ENCODE data around the gene ASGR1.

Gene ASGR1

GRCh38 chr17:7218758-7219157, 39.6 kb upstream of the ASGR1 start:
- ChIA-PET POLR2A (interaction anchor here (1.5 to 9.8 kb wide), 3 partner anchors 18 to 183 kb away, joined by 6 to 284 read pairs (median 7); partner anchors contain the start of genes DVL2, GABARAP, PHF23 and SLC16A13), CTCF (interaction anchor here (0.6 to 4.2 kb wide), 5 partner anchors 11 to 173 kb away, joined by 3 to 34 read pairs (median 5); partner anchors contain the start of genes GABARAP and PHF23)
- Histone ChIP-seq H3K36me3 (ENCODE audit: control insufficient read depth in 2 of 2, insufficient read depth in 1 of 2, low read length in 2 of 2) (peaks cover 7 to 29% of the 10 kb centered on the region in 2 experiments; a peak in 2 of 3 replicates), H3K27ac (ENCODE audit: extremely low read depth, low read depth, low read length) (no peak overlapping the region; the same call in 1 of the 2 replicates), H3K4me3 (ENCODE audit: low read depth, low read length) (no peak overlapping the region), H3K4me1 (ENCODE audit: control insufficient read depth, insufficient read depth, low read length) (peaks cover 8% of the 10 kb centered on the region), H3K9me3 (ENCODE audit: control insufficient read depth, insufficient read depth, low read depth, low read length) (no peaks in the 10 kb centered on the region)
- no peak for TF ChIP-seq KLF17 (tag by site-specific recombination; IDR thresholded peaks at IDR 0.05)
- TF ChIP-seq HOXA7 (CRISPR knock-in tag; IDR thresholded peaks at IDR 0.05; ENCODE audit: borderline replicate concordance) = no peak
- TF ChIP-seq ZNF426 (tag by site-specific recombination; IDR thresholded peaks at IDR 0.05) = no peak
- TF ChIP-seq ZNF544 (tag by site-specific recombination; IDR thresholded peaks at IDR 0.05) = no peak
- TF ChIP-seq ZBTB17 (tag by site-specific recombination; IDR thresholded peaks at IDR 0.05) = no peak
- TF ChIP-seq ZNF132 (tag by site-specific recombination; IDR thresholded peaks at IDR 0.05; ENCODE audit: borderline replicate concordance) = no peak
- TF ChIP-seq GLIS2 (tag by site-specific recombination; IDR thresholded peaks at IDR 0.05) = no peak
- TF ChIP-seq ZNF843 (tag by site-specific recombination; IDR thresholded peaks at IDR 0.05) = no peak
- TF ChIP-seq ZXDB (tag by site-specific recombination; IDR thresholded peaks at IDR 0.05) = no peak
- no peak for TF ChIP-seq ZNF433 (tag by site-specific recombination; IDR thresholded peaks at IDR 0.05; ENCODE audit: low read depth)
- TF ChIP-seq ZSCAN23 (tag by site-specific recombination; IDR thresholded peaks at IDR 0.05) = no peak
- TF ChIP-seq ZNF837 (tag by site-specific recombination; IDR thresholded peaks at IDR 0.05) = no peak
- no peak for TF ChIP-seq ZNF510 (tag by site-specific recombination; IDR thresholded peaks at IDR 0.05; ENCODE audit: insufficient replicate concordance)
- no peak for TF ChIP-seq ZNF529 (tag by site-specific recombination; IDR thresholded peaks at IDR 0.05; ENCODE audit: insufficient replicate concordance)
- no peak for TF ChIP-seq ZNF311 (tag by site-specific recombination; IDR thresholded peaks at IDR 0.05; ENCODE audit: borderline replicate concordance)
- TF ChIP-seq ZNF670 (tag by site-specific recombination; IDR thresholded peaks at IDR 0.05; ENCODE audit: low read depth) = no peak
- TF ChIP-seq ZNF692 (tag by site-specific recombination; IDR thresholded peaks at IDR 0.05) = no peak
- no peak for TF ChIP-seq ZNF514 (tag by site-specific recombination; IDR thresholded peaks at IDR 0.05)
- no peak for TF ChIP-seq BCL11A (tag by site-specific recombination; IDR thresholded peaks at IDR 0.05; ENCODE audit: low read depth)
- TF ChIP-seq PRDM10 (tag by site-specific recombination; IDR thresholded peaks at IDR 0.05) = no peak

Measured in HEK293 (cell line).